Measurements from ENCODE around the gene JPH3.

Gene JPH3

DNA sequence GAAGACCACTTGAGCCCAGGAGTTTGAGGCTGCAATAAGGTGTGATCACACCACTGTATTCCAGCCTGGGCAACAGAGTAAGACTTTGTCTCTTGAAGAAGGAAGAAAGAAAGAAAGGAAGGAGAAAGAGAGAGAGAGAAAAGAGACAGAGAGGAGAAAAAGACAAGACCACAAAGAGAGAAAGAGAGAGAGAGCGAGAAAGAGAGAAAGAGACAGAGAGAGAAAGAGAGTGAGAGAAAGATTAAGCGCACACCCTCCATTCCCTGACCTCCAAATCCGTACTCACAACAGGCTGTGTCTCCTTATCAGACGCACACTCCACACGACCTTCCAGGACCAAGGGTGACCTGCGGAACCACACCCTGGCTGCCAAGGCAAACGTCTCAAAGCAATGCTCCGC is 143.9 kb downstream of the JPH3 start:
- no peak overlapping the region for H3K4me3 Mint-ChIP-seq
- peaks cover 10% of the 10 kb centered on the region for H3K4me1 Mint-ChIP-seq
- H3K27ac Mint-ChIP-seq, result no peak overlapping the region
- no peaks in the 10 kb centered on the region for H3K27me3 Mint-ChIP-seq (ENCODE audit: low read depth)
- TF ChIP-seq, protein P1, sequence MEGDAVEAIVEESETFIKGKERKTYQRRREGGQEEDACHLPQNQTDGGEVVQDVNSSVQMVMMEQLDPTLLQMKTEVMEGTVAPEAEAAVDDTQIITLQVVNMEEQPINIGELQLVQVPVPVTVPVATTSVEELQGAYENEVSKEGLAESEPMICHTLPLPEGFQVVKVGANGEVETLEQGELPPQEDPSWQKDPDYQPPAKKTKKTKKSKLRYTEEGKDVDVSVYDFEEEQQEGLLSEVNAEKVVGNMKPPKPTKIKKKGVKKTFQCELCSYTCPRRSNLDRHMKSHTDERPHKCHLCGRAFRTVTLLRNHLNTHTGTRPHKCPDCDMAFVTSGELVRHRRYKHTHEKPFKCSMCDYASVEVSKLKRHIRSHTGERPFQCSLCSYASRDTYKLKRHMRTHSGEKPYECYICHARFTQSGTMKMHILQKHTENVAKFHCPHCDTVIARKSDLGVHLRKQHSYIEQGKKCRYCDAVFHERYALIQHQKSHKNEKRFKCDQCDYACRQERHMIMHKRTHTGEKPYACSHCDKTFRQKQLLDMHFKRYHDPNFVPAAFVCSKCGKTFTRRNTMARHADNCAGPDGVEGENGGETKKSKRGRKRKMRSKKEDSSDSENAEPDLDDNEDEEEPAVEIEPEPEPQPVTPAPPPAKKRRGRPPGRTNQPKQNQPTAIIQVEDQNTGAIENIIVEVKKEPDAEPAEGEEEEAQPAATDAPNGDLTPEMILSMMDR (IDR thresholded peaks at IDR 0.05; ENCODE audit: unreplicated experiment in 3 of 3), result no peak
- no peaks in the 10 kb centered on the region for H3K9me3 Mint-ChIP-seq
- peaks cover 54% of the 10 kb centered on the region for H3K36me3 Mint-ChIP-seq (ENCODE audit: low read depth)
